WI38 (cell line): ENCODE data around the gene HPSE2.
"Not testable (repeated sequence)": the region's sequence is repeated elsewhere in the genome, so short reads cannot be mapped to it uniquely, and the experiment has no call there.

Source experiments
- H3K4me3 ChIP-seq: 2 replicates; pipeline ENCODE4 v1.5.1; 2011; ENCODE audit warnings: low read depth, mild to moderate bottlenecking, control low read depth, low read length
- TF ChIP-seq, protein P1 (sequence below): IDR thresholded peaks from 2 replicates; pipeline ENCODE4 v1.5.1; 2012; ENCODE audit warnings: low read depth, mild to moderate bottlenecking, control low read depth, low read length

The HPSE2 gene

DNA sequence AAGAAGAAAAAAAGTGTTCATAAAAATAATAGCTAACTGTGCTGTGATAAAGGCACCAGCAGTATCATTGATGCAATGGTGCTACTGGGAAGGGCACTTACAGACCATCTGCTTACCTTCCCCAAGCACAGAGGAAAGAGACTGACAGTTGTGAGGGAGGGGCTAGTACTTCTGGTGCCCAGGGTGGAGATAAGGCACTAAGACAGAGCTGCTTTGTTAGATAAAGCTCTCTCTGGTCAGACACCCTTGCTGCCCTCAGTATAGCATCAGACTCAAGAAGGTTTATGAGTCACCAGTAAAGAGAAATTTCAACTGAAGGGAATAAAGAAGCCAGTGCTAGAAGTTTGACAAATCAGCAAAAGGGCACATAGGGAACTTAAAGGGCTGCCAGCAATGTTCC, 325.6 kb downstream of the HPSE2 start:
- TF ChIP-seq, protein P1, sequence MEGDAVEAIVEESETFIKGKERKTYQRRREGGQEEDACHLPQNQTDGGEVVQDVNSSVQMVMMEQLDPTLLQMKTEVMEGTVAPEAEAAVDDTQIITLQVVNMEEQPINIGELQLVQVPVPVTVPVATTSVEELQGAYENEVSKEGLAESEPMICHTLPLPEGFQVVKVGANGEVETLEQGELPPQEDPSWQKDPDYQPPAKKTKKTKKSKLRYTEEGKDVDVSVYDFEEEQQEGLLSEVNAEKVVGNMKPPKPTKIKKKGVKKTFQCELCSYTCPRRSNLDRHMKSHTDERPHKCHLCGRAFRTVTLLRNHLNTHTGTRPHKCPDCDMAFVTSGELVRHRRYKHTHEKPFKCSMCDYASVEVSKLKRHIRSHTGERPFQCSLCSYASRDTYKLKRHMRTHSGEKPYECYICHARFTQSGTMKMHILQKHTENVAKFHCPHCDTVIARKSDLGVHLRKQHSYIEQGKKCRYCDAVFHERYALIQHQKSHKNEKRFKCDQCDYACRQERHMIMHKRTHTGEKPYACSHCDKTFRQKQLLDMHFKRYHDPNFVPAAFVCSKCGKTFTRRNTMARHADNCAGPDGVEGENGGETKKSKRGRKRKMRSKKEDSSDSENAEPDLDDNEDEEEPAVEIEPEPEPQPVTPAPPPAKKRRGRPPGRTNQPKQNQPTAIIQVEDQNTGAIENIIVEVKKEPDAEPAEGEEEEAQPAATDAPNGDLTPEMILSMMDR = no peak
- no peak overlapping the region for H3K4me3 ChIP-seq

DNA sequence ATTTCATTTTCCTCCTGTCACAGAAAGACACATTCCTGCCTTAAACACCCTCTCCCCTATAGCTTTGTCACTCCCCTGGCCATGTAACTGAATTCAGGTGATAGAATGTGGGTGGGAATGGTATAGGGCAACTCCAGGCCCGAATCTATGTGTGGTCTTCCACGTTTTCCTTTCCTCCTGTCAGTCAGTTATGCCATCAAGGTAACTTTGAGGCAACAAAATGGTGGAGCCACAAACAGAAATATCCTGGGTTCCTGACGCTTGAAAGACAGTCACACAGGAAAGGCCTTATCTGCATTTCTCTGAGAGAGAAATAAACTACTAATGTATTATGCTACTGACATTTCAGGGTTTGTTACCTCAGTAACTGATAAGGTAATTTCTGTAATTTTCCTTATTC, 326.8 kb downstream of the HPSE2 start:
- H3K4me3 ChIP-seq = no peak overlapping the region
- TF ChIP-seq, protein P1 = no peak

DNA sequence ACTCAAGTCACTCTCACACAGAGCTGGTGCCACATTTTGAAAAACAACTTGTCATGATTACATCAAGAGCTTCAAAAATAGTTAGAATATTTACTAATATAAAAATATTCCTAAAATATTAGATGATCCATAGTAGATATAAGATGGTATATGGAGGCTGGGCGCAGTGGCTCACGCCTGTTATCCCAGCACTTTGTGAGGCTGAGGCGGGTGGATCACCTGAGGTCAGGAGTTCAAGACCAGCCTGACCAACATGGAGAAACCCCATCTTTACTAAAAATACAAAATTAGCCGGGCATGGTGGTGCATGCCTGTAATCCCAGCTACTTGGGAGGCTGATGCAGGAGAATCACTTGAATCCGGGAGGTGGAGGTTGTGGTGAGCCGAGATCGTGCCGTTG, 327.4 kb downstream of the HPSE2 start:
- not testable (repeated sequence) for H3K4me3 ChIP-seq

DNA sequence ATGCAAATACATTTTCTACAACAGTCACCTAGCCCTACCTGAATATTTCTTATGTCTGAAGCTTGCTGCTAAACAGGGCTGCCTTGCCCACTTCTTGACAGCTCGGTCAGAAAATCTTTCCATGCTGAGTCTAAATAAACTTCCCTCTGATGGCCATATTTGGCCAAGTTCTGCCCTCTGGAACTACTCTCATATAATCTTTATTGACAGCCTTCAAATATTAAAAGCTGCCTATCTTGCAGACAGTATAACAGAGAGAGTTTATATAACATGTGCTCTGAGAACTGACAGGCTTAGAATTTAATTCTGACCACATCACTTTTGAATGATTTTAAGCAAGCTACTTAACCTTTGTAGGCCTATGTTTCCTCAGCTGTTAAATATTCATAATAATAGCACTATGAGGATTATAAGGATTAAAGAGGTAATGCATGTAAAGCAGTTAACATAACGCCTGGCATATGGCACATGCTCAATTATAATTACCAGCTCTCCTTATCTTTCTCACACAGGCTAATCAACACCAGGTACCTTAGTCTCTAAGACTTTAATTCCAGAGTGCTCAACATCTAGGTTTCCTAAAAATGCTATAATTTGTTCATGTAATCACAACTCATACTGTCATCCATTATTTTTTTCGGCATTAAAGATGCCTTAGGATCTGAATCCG, 334.1 kb downstream of the HPSE2 start:
- no peak overlapping the region for H3K4me3 ChIP-seq
- TF ChIP-seq, protein P1 = no peak

DNA sequence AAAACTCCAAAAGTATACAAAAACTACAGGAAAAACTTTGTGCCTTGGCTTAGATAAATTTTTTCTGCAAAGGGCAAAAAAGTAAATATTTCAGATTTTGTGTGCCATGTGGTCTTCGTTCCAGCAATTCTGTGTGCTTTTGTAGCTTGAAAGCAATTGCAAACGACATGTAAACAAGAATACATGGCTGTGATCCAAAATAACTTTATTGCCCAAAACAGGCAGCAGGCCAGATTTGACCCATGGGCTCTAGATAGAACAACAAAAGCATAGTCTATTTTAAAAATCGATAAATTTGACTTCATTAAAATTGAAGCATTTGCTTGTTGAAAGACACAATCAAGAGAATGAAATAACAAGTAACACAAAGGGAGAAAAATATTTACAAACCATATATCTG, 336.6 kb downstream of the HPSE2 start:
- TF ChIP-seq, protein P1 = no peak
- no peak overlapping the region for H3K4me3 ChIP-seq

DNA sequence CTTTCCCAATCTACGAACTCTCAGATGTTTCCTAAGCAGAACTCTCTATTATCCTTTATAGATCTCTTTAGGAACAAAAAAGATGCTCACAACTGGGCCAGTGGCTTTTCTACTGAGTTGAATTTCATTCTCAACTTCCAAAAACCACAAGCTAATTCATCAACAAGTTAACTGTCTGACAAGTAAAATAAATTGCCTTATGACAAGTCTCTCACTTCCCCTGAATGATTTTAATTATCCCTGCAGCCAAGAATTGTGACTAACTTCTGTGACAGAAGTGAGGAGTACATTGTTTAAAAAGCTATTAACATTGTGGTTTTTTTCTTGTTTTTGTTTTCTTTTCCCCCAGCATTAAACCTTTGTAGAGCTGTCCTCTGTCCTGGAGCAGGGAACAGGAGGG, 343.1 kb downstream of the HPSE2 start:
- H3K4me3 ChIP-seq = no peak overlapping the region
- TF ChIP-seq, protein P1 = no peak

DNA sequence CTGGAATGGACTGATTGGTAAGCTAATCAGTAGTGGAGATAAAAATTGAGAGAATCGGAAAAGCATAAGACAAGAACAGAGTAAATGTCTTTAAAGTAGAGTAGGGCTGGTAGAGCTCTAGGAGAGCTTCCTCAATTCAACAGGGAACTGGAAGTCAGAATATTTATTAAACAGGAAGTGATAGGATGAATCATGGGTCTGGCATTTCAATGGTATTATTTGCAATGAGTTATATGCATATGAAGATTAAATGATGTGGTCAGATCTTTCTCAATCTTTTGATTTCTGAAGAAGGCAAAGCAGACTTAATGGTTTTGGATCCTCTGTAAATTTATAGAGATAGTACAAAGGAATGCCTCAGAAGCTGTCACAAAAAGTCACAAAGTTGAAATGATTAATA, 349.0 kb downstream of the HPSE2 start:
- TF ChIP-seq, protein P1 = no peak
- no peak overlapping the region for H3K4me3 ChIP-seq

DNA sequence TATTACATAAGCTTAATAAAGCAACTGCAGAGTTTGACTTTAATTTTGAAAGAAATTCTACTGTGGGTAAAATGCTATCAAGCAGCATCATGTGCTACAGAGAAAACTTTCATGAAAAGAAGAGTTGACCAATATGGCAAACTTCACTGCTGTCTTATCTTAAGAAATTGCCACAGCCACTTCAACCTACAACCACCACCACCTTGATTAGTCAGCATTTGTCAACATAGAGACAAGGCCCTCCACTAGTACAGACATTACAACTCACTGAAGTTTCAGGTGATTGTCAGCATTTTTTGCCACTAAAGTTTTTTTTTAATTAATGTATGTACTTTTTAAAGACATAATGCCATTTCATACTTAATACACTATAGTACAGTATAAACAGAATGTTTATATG, 350.3 kb downstream of the HPSE2 start:
- H3K4me3 ChIP-seq = no peak overlapping the region
- TF ChIP-seq, protein P1 = no peak
